ENCODE measurements around the gene PRRG4. TPM values are rescaled to one million over a fixed set of nuclear protein-coding genes. Genes with fewer than 3 reads are reported as not detected.

The PRRG4 gene
- total and polyA plus RNA-seq, 2 donors (not counting 3 experiments of a cell fraction or from before 2014, with no cell fraction given) = 0.09 TPM; not detected in 1

- no peak overlapping the region for H3K4me3 ChIP-seq (replicated peaks in 1 of 3; ENCODE audit: insufficient read depth in 1 of 3, low read depth in 1 of 3, low read length in 3 of 3)
- H4K20me1 ChIP-seq (replicated peaks; ENCODE audit: control insufficient read depth, extremely low read depth, insufficient read depth, low read length) = no peaks in the 10 kb centered on the region
- TF ChIP-seq MAX (IDR thresholded peaks at IDR 0.05; ENCODE audit: insufficient read depth, insufficient read length) (no peak), MYC (IDR thresholded peaks at IDR 0.05; ENCODE audit: low read depth, low read length) (no peak), FOS (IDR thresholded peaks at IDR 0.05; ENCODE audit: borderline replicate concordance, insufficient read depth, low read length) (no peak), CTCF (IDR thresholded peaks at IDR 0.05; ENCODE audit: extremely low read depth in 1 of 2, insufficient read depth in 1 of 2, low read depth in 1 of 2, low read length in 2 of 2) (no peak), POLR2A (IDR thresholded peaks at IDR 0.05; ENCODE audit: low read depth, low read length) (no peak), JUN (IDR thresholded peaks at IDR 0.05; ENCODE audit: borderline replicate concordance, insufficient read depth, insufficient read length, low read depth) (no peak)
- DNase-seq (ENCODE audit: low read depth, low spot score) (no peak), FAIRE-seq (no peak)
- H3K79me2 ChIP-seq (ENCODE audit: control insufficient read depth, insufficient read depth, low read length) = no peaks in the 10 kb centered on the region
- H3K27ac ChIP-seq (ENCODE audit: insufficient read depth, low read depth, low read length) = no peak overlapping the region
- ChIA-PET POLR2A (no interaction called here), CTCF (no interaction called here)
- H3K4me2 ChIP-seq (ENCODE audit: insufficient read depth, low read length) = no peak overlapping the region
- dilution Hi-C loops (cut with MboI; ENCODE audit: extremely low pct_ligation_motif_present, low sequenced_read_pairs) = no loop called here
- no peaks in the 10 kb centered on the region for H3K4me1 ChIP-seq (ENCODE audit: control insufficient read depth, extremely low read depth, insufficient read depth, low read length)
- BruUV-seq (replicated peaks) = no TSS peak
- no peak overlapping the region for H2AFZ ChIP-seq (ENCODE audit: low read depth, low read length)
- intact Hi-C loops (cut with micrococcal nuclease) = no loop called here
- no peaks in the 10 kb centered on the region for H3K9me1 ChIP-seq (replicated peaks; ENCODE audit: control insufficient read depth, extremely low read depth, insufficient read depth, low read length)
- no peak overlapping the region for H3K9ac ChIP-seq (replicated peaks; ENCODE audit: extremely low read depth, insufficient read depth, low read length)
- no peaks in the 10 kb centered on the region for H3K9me3 ChIP-seq (replicated peaks; ENCODE audit: control insufficient read depth, insufficient read depth, low read length)
- peaks cover 5 to 20% of the 10 kb centered on the region in 2 experiments for H3K27me3 ChIP-seq (ENCODE audit: control insufficient read depth in 2 of 2, insufficient read depth in 2 of 2, low read length in 2 of 2)
- no peaks in the 10 kb centered on the region for H3K36me3 ChIP-seq (ENCODE audit: control insufficient read depth in 2 of 2, extremely low read depth in 1 of 2, insufficient read depth in 2 of 2, low read length in 2 of 2)
Measured at GRCh38 chr11:32786811-32787210, 42.9 kb upstream of the PRRG4 start.

- ChIA-PET CTCF (interaction anchor here (1.1 to 3.3 kb wide), 5 partner anchors 16 to 1039 kb away, joined by 4 to 37 read pairs (median 6); no protein-coding TSS in a partner anchor), POLR2A (no interaction called here)
- Histone ChIP-seq H4K20me1 (replicated peaks; ENCODE audit: control insufficient read depth, extremely low read depth, insufficient read depth, low read length) (no peaks in the 10 kb centered on the region), H3K9ac (replicated peaks; ENCODE audit: extremely low read depth, insufficient read depth, low read length) (no peak overlapping the region), H3K27ac (ENCODE audit: insufficient read depth, low read depth, low read length) (no peak overlapping the region), H2AFZ (ENCODE audit: low read depth, low read length) (no peak overlapping the region), H3K4me1 (ENCODE audit: control insufficient read depth, extremely low read depth, insufficient read depth, low read length) (no peaks in the 10 kb centered on the region), H3K9me3 (replicated peaks; ENCODE audit: control insufficient read depth, insufficient read depth, low read length) (no peaks in the 10 kb centered on the region), H3K36me3 (ENCODE audit: control insufficient read depth in 2 of 2, extremely low read depth in 1 of 2, insufficient read depth in 2 of 2, low read length in 2 of 2) (no peaks in the 10 kb centered on the region), H3K4me2 (ENCODE audit: insufficient read depth, low read length) (no peak overlapping the region), H3K79me2 (ENCODE audit: control insufficient read depth, insufficient read depth, low read length) (no peaks in the 10 kb centered on the region), H3K9me1 (replicated peaks; ENCODE audit: control insufficient read depth, extremely low read depth, insufficient read depth, low read length) (no peaks in the 10 kb centered on the region), H3K4me3 (replicated peaks in 1 of 3; ENCODE audit: insufficient read depth in 1 of 3, low read depth in 1 of 3, low read length in 3 of 3) (no peak overlapping the region), H3K27me3 (ENCODE audit: control insufficient read depth in 2 of 2, insufficient read depth in 2 of 2, low read length in 2 of 2) (peaks cover 5 to 26% of the 10 kb centered on the region in 2 experiments)
- TF ChIP-seq POLR2AphosphoS5 (IDR thresholded peaks at IDR 0.05; ENCODE audit: insufficient read depth, low read depth, low read length) = no peak
- TF ChIP-seq MYC (IDR thresholded peaks at IDR 0.05; ENCODE audit: low read depth, low read length) = no peak
- no peak for TF ChIP-seq EZH2 (IDR thresholded peaks at IDR 0.05; ENCODE audit: borderline replicate concordance, low read depth, low read length, severe bottlenecking)
- TF ChIP-seq POLR2A (IDR thresholded peaks at IDR 0.05; ENCODE audit: low read depth, low read length) = no peak
- TF ChIP-seq GATA2 (IDR thresholded peaks at IDR 0.05; ENCODE audit: insufficient read depth, insufficient read length, low read depth, low read length) = no peak
- TF ChIP-seq MAX (IDR thresholded peaks at IDR 0.05; ENCODE audit: insufficient read depth, insufficient read length) = no peak
- TF ChIP-seq JUN (IDR thresholded peaks at IDR 0.05; ENCODE audit: borderline replicate concordance, insufficient read depth, insufficient read length, low read depth) = no peak
- no peak for TF ChIP-seq CTCF (IDR thresholded peaks at IDR 0.05; ENCODE audit: extremely low read depth in 1 of 2, insufficient read depth in 1 of 2, low read depth in 1 of 2, low read length in 2 of 2)
- no peak for TF ChIP-seq FOS (IDR thresholded peaks at IDR 0.05; ENCODE audit: borderline replicate concordance, insufficient read depth, low read length)
- no TSS peak for BruUV-seq (replicated peaks)
- DNase-seq (ENCODE audit: low read depth, low spot score) (no peak), FAIRE-seq (no peak)
- dilution Hi-C loops (cut with MboI; ENCODE audit: extremely low pct_ligation_motif_present, low sequenced_read_pairs) = no loop called here
- intact Hi-C loops (cut with micrococcal nuclease) = loop anchor here (1.0 to 5.0 kb wide), 2 partner anchors 78 to 209 kb away; partner anchors contain the start of gene EIF3M
Measured at GRCh38 chr11:32790916-32791315, 38.8 kb upstream of the PRRG4 start.
